ENCODE results near the gene SCARF1. TPM values are rescaled to one million over a fixed set of nuclear protein-coding genes. Genes with fewer than 3 reads are reported as not detected.
A peak's percentile ranks its signal among the peaks of the same experiment; 100 is the strongest.

Gene SCARF1
- total and polyA plus RNA-seq, 2 experiments from 2014 or later, result 0.14 TPM; not detected in 1

- H3K36me3 ChIP-seq (ENCODE audit: low read depth), result peaks cover 2% of the 10 kb centered on the region; the same call in 1 of the 2 replicates
- H3K9ac ChIP-seq, result no peak overlapping the region
- WGBS, 2 experiments (ENCODE audit: low coverage in 1 of 2, low lambda C conversion rate in 2 of 2, missing lambda C conversion rate in 2 of 2), result 88 to 91% methylated on average over 10 to 13 of the region's 13 CpGs
- in situ Hi-C loops (cut with MboI), result no loop called here
- H3K79me2 ChIP-seq (ENCODE audit: insufficient read depth), result no peaks in the 10 kb centered on the region
- no peaks in the 10 kb centered on the region for H4K20me1 ChIP-seq (ENCODE audit: insufficient read depth)
- no peak overlapping the region for H2AFZ ChIP-seq
- no peak overlapping the region for H3K4me3 ChIP-seq
- no peak for TF ChIP-seq EZH2phosphoT487 (IDR thresholded peaks at IDR 0.05; ENCODE audit: insufficient read depth, low read depth)
- no peak for TF ChIP-seq EZH2 (IDR thresholded peaks at IDR 0.05; ENCODE audit: insufficient read depth, poor library complexity, severe bottlenecking)
- H3K9me2 ChIP-seq (ENCODE audit: insufficient read depth), result no peaks in the 10 kb centered on the region
- no peak for DNase-seq
- H3K9me3 ChIP-seq (ENCODE audit: low read depth), result no peaks in the 10 kb centered on the region
- H3K4me1 ChIP-seq (ENCODE audit: insufficient read depth), result peaks cover 15% of the 10 kb centered on the region
- peaks cover 12% of the 10 kb centered on the region for H3F3A ChIP-seq (ENCODE audit: insufficient read depth)
- no peaks in the 10 kb centered on the region for H3K27me3 ChIP-seq (replicated peaks; ENCODE audit: insufficient read depth)
- no peak overlapping the region for H3K27ac ChIP-seq
- no peak overlapping the region for H3K4me2 ChIP-seq (ENCODE audit: unreplicated experiment)
Observed at GRCh38 chr17:1646199-1646875, 805 bp upstream of the SCARF1 start.

- H3K9me3 ChIP-seq (ENCODE audit: low read depth), result no peaks in the 10 kb centered on the region
- no peaks in the 10 kb centered on the region for H3K9me2 ChIP-seq (ENCODE audit: insufficient read depth)
- TF ChIP-seq EZH2phosphoT487 (IDR thresholded peaks at IDR 0.05; ENCODE audit: insufficient read depth, low read depth) (no peak), EZH2 (IDR thresholded peaks at IDR 0.05; ENCODE audit: insufficient read depth, poor library complexity, severe bottlenecking) (no peak)
- H3K36me3 ChIP-seq (ENCODE audit: low read depth), result no peaks in the 10 kb centered on the region
- peaks cover 8% of the 10 kb centered on the region; the same call in 1 of the 2 replicates for H3K4me1 ChIP-seq (ENCODE audit: insufficient read depth)
- no peaks in the 10 kb centered on the region for H3F3A ChIP-seq (ENCODE audit: insufficient read depth)
- in situ Hi-C loops (cut with MboI), result no loop called here
- no peak overlapping the region for H2AFZ ChIP-seq
- H3K27ac ChIP-seq, result no peak overlapping the region
- H3K9ac ChIP-seq, result no peak overlapping the region
- peak; percentile 66 for DNase-seq
- no peaks in the 10 kb centered on the region for H4K20me1 ChIP-seq (ENCODE audit: insufficient read depth)
- no peaks in the 10 kb centered on the region for H3K27me3 ChIP-seq (replicated peaks; ENCODE audit: insufficient read depth)
- WGBS, 2 experiments (ENCODE audit: low coverage in 1 of 2, low lambda C conversion rate in 2 of 2, missing lambda C conversion rate in 2 of 2), result 78 to 82% methylated on average over 14 to 15 of the region's 15 CpGs
- H3K4me3 ChIP-seq, result no peak overlapping the region
- no peaks in the 10 kb centered on the region for H3K79me2 ChIP-seq (ENCODE audit: insufficient read depth)
- H3K4me2 ChIP-seq (ENCODE audit: unreplicated experiment), result no peak overlapping the region
Observed at GRCh38 chr17:1644493-1645206, 882 bp downstream of the SCARF1 start.

- no peaks in the 10 kb centered on the region for H4K20me1 ChIP-seq (ENCODE audit: insufficient read depth)
- no peaks in the 10 kb centered on the region for H3K79me2 ChIP-seq (ENCODE audit: insufficient read depth)
- no peaks in the 10 kb centered on the region for H3K27me3 ChIP-seq (replicated peaks; ENCODE audit: insufficient read depth)
- H3K27ac ChIP-seq, result no peak overlapping the region
- no peaks in the 10 kb centered on the region for H3F3A ChIP-seq (ENCODE audit: insufficient read depth)
- H3K36me3 ChIP-seq (ENCODE audit: low read depth), result no peaks in the 10 kb centered on the region
- no peaks in the 10 kb centered on the region for H3K9me3 ChIP-seq (ENCODE audit: low read depth)
- WGBS, 2 experiments (ENCODE audit: low coverage in 1 of 2, low lambda C conversion rate in 2 of 2, missing lambda C conversion rate in 2 of 2), result 63 to 70% methylated on average over 5 to 13 of the region's 13 CpGs
- H2AFZ ChIP-seq, result peak overlapping the region; percentile 66
- TF ChIP-seq EZH2 (IDR thresholded peaks at IDR 0.05; ENCODE audit: insufficient read depth, poor library complexity, severe bottlenecking) (no peak), EZH2phosphoT487 (IDR thresholded peaks at IDR 0.05; ENCODE audit: insufficient read depth, low read depth) (no peak)
- DNase-seq, result no peak
- H3K4me1 ChIP-seq (ENCODE audit: insufficient read depth), result peaks cover 8% of the 10 kb centered on the region; the same call in 1 of the 2 replicates
- no peaks in the 10 kb centered on the region for H3K9me2 ChIP-seq (ENCODE audit: insufficient read depth)
- H3K9ac ChIP-seq, result no peak overlapping the region
- peak overlapping the region; percentile 88 for H3K4me2 ChIP-seq (ENCODE audit: unreplicated experiment)
- in situ Hi-C loops (cut with MboI), result no loop called here
- H3K4me3 ChIP-seq, result peak overlapping the region; percentile 59; the same call in 1 of the 2 replicates
Observed at GRCh38 chr17:1643999-1644492, 1.5 kb downstream of the SCARF1 start.

GRCh38 chr17:1643293-1643998 lies 2.1 kb downstream of the SCARF1 start:
- in situ Hi-C loops (cut with MboI), result no loop called here
- 2 to 4% methylated on average over 46 to 73 of the region's 90 CpGs for WGBS, 2 experiments (ENCODE audit: low coverage in 1 of 2, low lambda C conversion rate in 2 of 2, missing lambda C conversion rate in 2 of 2)
- TF ChIP-seq EZH2phosphoT487 (IDR thresholded peaks at IDR 0.05; ENCODE audit: insufficient read depth, low read depth) (no peak), EZH2 (IDR thresholded peaks at IDR 0.05; ENCODE audit: insufficient read depth, poor library complexity, severe bottlenecking) (no peak)
- Histone ChIP-seq H2AFZ (peak overlapping the region; percentile 66), H3K4me1 (ENCODE audit: insufficient read depth) (peaks cover 8% of the 10 kb centered on the region; the same call in 1 of the 2 replicates), H3K4me2 (ENCODE audit: unreplicated experiment) (peak overlapping the region; percentile 88), H3K9me2 (ENCODE audit: insufficient read depth) (no peaks in the 10 kb centered on the region), H3K9ac (peak overlapping the region; percentile 1; the same call in 1 of the 2 replicates), H3K36me3 (ENCODE audit: low read depth) (no peaks in the 10 kb centered on the region), H3K4me3 (peak overlapping the region; percentile 59), H4K20me1 (ENCODE audit: insufficient read depth) (no peaks in the 10 kb centered on the region), H3K79me2 (ENCODE audit: insufficient read depth) (no peaks in the 10 kb centered on the region), H3F3A (ENCODE audit: insufficient read depth) (no peaks in the 10 kb centered on the region), H3K27ac (no peak overlapping the region), H3K9me3 (ENCODE audit: low read depth) (no peaks in the 10 kb centered on the region), H3K27me3 (replicated peaks; ENCODE audit: insufficient read depth) (no peaks in the 10 kb centered on the region)
- peak; percentile 59 for DNase-seq

Data from GM23248 (cell line).